GM12874 (cell line): ENCODE results near the gene MTMR12.

Experiments used
- TF ChIP-seq, protein P1 (sequence below): IDR thresholded peaks from 2 replicates; pipeline ENCODE4 v1.5.1; 2011; ENCODE audit warnings: low read depth, mild to moderate bottlenecking, control low read depth, low read length, moderate library complexity; ENCODE audit not compliant: insufficient read depth

MTMR12 gene

DNA sequence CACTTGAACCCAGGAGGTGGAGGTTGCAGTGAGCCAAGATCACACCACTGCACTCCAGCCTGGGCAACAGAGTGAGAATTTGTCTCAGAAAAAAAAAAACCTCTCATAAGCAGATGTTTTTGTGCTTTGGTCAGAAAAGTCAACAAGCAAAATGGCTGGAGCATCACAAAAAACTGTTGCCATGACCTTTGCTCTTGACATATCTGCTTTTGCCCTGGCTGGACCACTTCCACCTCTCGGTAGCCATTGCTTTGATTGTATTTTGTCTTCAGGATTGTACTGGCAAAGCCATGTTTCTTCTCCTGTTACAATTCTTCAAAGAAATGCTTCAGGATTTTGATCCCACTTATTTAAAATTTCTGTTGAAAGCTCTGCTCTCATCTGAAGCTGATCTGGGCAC, 67.0 kb downstream of the MTMR12 start:
- TF ChIP-seq, protein P1, sequence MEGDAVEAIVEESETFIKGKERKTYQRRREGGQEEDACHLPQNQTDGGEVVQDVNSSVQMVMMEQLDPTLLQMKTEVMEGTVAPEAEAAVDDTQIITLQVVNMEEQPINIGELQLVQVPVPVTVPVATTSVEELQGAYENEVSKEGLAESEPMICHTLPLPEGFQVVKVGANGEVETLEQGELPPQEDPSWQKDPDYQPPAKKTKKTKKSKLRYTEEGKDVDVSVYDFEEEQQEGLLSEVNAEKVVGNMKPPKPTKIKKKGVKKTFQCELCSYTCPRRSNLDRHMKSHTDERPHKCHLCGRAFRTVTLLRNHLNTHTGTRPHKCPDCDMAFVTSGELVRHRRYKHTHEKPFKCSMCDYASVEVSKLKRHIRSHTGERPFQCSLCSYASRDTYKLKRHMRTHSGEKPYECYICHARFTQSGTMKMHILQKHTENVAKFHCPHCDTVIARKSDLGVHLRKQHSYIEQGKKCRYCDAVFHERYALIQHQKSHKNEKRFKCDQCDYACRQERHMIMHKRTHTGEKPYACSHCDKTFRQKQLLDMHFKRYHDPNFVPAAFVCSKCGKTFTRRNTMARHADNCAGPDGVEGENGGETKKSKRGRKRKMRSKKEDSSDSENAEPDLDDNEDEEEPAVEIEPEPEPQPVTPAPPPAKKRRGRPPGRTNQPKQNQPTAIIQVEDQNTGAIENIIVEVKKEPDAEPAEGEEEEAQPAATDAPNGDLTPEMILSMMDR = no peak

DNA sequence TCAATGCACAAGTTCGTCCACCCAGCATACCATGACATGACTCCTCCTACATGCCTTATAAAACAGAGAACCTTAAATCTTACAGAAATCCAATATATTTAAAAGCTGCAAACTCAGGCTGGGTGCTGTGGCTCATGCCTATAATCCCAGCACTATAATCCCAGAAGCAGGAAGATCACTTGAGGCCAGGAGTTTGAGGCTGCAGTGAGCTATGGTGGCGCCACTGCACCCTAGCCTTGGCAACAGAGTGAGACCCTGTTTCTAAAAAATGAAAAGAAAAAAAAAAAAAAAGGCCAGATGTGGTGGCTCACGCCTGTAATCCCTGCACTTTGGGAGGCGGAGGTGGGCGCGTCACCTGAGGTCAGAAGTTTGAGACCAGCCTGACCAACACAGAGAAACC, 68.7 kb downstream of the MTMR12 start:
- TF ChIP-seq, protein P1 = no peak

DNA sequence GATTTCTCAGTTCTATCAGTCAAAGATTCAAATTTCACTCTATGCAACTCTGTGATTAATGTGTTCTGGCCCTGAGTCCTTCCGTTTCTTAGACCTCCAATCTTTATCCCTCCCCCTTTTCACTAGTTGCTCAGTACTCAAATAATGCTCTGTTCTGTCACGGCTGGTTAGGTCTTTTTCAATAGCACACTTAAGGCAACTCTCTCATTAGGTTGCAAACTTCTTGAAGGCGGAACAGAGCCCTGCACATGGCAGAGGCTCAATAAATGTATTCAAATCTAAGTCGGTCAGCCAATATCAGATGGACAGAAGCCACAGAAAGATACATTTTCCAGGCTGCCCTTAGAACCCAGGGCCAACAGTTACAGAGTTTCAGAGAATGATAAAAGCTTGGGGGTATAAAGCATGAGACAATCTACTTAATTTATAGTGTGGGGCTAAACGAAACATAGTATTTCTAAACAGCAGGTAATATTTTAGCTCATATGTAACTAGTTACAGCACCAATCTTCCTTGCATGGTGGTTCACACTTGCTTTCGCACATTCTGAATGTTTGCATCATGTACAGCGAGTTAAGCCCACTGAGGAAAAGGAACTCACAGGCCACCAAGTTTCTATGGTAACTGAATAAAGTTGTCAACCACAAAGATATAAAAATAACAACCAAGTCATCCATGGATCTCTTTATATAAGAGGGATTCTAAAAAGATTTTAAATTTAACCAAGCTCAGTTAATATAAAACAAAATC, 71.5 kb downstream of the MTMR12 start:
- TF ChIP-seq, protein P1 = no peak

DNA sequence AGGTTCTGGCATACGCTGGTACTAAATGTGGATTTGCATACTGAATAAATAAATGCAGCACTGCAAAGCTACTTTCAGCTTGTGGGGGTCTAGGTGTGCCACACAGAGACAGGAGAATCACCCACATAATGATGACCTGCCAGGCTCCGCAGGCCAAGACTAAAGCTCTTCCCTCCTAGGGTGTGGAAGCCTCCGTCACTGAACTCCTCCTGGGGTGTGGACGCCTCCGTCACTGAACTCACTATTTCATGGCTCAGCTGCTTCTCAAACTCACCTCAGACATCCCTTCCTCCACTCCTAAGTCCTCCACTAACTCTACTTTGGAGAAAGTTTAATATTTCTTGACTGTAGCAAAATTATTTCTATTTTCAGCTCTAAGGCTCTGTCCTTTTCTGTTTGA, 73.4 kb downstream of the MTMR12 start:
- TF ChIP-seq, protein P1 = no peak

DNA sequence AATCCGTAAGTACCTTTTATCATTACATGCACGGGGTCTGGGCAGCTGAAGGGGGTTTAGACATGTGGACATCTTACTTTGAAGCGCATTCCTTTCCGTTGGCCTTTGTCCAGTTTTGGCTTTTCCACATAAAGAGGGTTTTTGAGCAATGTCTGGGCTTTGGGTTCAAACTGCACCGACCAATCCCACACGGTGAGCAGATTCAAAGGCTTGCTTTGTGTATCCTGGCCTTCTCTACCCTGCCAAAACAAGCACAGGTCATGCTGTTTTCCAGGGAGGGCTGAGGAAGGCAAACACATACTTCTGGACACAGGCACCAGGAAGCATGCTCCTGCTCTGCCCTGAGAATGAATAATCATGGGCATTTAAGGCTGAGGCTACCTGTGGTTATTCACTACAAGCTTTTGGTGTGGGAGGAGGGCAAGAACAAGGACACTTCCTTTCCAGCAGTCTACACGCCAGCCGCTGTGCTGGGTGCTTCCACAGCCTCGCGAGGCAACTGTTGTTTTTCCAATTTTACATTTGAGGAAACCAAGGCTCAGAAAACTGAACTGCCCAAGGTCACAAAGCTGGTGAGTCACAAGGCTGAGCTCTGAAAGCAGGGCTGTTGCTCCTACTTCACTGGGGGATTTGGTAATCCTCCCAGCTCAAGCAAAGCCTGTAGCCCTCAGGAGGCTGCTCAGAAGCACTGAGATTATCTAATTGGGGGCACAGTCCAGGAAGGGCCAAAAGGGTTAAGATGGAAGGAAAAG, 78.9 kb downstream of the MTMR12 start:
- TF ChIP-seq, protein P1 = no peak

DNA sequence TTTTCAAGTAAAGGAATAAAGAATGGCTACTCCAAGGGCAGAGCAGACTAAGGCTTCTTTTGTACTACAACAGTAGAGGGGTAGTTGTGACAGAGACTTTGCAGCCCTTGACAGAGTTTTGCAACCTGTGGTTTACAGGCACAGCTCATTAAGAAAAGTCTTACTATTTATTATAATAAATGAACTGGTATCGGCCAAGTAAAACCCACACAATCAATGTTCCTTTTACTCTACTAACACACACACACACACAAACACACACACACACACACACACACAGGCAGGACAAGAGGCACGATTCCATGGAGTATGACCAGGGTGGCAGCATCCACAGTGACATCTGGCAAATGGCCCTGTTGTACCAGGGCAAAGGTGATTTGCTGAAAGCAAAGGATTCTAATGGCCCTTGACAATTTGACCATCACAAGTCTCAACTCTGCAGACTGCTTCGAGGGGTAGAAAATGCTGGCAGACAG, 79.5 kb downstream of the MTMR12 start:
- TF ChIP-seq, protein P1 = no peak

DNA sequence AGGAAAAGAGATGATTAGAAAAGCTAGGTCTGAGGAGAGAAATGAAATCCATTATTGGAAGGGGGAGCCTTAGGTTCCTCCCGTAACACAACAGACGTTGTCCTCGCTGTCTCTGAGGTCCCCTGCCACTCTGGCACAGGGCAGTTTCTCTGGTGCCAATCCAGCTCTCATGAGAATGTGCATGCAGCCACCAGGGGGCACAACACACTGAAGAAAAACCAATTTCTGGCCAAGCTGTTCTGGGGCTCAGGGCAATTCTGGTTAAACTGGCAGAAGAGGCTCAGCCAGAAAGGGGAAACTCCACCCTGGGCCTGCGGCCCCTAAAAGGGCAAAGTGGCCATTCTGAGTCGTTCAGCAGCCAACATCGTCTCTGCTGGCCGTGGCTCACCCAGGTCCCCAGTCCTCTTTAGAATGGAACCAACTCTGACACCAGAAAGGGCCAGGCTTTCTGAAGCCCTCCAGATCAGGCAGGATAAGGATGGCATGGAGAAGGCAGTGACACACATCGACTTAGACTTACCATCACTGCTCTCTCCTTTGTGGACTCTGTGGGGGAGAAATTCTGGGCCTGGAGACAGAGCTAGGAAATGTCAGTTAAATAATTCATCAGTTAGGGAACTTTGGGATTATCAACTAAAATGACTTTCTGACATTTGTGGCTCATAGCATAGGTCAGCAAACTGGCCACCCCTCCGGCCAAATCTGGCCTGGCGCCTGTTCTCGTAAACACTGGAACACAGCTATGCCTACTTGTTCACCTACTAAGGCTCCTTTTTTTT, 80.1 kb downstream of the MTMR12 start:
- TF ChIP-seq, protein P1 = peak; percentile 76
